H1 (cell line): ENCODE results near the gene CHCHD6. TPM values are rescaled to one million over a fixed set of nuclear protein-coding genes. Genes with fewer than 3 reads are reported as not detected.

ENCODE experiments used
- CTCF ChIA-PET: fragments of 300-600 bp; sonication (Branson Sonifier 250); formaldehyde crosslinking; loops from one replicate; lab custom pipeline; 2021; ENCODE audit not compliant: partially characterized antibody; lab: Charles Lee
- POLR2A ChIA-PET: fragments of 300-600 bp; sonication (Branson Sonifier 250); formaldehyde crosslinking; loops from one replicate; lab custom pipeline; 2021; ENCODE audit warnings: inconsistent platforms; ENCODE audit not compliant: partially characterized antibody; lab: Charles Lee
- DNase-seq, 2 experiments: peaks; one replicate each; pipeline versions ENCODE4 v3.0.0 to v3.0.0-alpha.2; 2010 to 2022; ENCODE audit warnings: low spot score in 2 of 2, low read depth in 1 of 2, mixed read lengths in 1 of 2
- FAIRE-seq: peaks from 2 replicates; lab custom pipeline; 2011; peaks lifted over from hg19 to GRCh38; lab: Jason Lieb, UNC
- H2AFZ ChIP-seq: 2 replicates; pipeline ENCODE4 v1.8.1; 2012; ENCODE audit warnings: low read length, inconsistent platforms
- H2AK5ac ChIP-seq: 2 replicates; pipeline ENCODE4 v1.6.1; 2013; ENCODE audit warnings: low read depth, low read length
- H2BK120ac ChIP-seq: replicated peaks from 2 replicates; pipeline ENCODE3; 2013; ENCODE audit warnings: low read depth, low read length, inconsistent platforms
- H2BK12ac ChIP-seq: 2 replicates; pipeline ENCODE4 v1.6.1; 2013; ENCODE audit warnings: low read depth, low read length
- H2BK15ac ChIP-seq: 2 replicates; pipeline ENCODE4 v1.6.1; 2013; ENCODE audit warnings: low read length
- H2BK20ac ChIP-seq: 2 replicates; pipeline ENCODE4 v1.6.1; 2013; ENCODE audit warnings: low read length
- H2BK5ac ChIP-seq: 2 replicates; pipeline ENCODE4 v1.6.1; 2013; ENCODE audit warnings: low read depth, low read length
- H3K14ac ChIP-seq: 2 replicates; pipeline ENCODE4 v1.6.1; 2013; ENCODE audit warnings: inconsistent platforms; ENCODE audit not compliant: insufficient read length
- H3K18ac ChIP-seq: 2 replicates; pipeline ENCODE4 v1.6.1; 2013; ENCODE audit warnings: low read length; ENCODE audit errors: extremely low read depth
- H3K23ac ChIP-seq: 2 replicates; pipeline ENCODE4 v1.6.1; 2013; ENCODE audit warnings: inconsistent platforms; ENCODE audit not compliant: insufficient read length
- H3K23me2 ChIP-seq: 2 replicates; pipeline ENCODE4 v1.6.1; 2013; ENCODE audit warnings: low read depth, low read length
- H3K27ac ChIP-seq: 2 replicates; pipeline ENCODE4 v1.6.1; 2011; ENCODE audit warnings: low read depth, low read length, inconsistent platforms
- H3K27me3 ChIP-seq, 4 experiments: replicated peaks in 1 of 4; 1 replicate in 1 of 4; 2 replicates in 3 of 4; pipeline versions ENCODE4 v1.6.1 to v1.8.1; 2011 to 2013; ENCODE audit warnings: low read length in 3 of 4, mild to moderate bottlenecking in 3 of 4, inconsistent platforms in 2 of 4, mixed read lengths in 2 of 4, moderate library complexity in 1 of 4; ENCODE audit not compliant: control insufficient read depth in 3 of 4, insufficient read depth in 3 of 4; ENCODE audit errors: extremely low read depth in 1 of 4
- H3K36me3 ChIP-seq, 4 experiments: 2 replicates each; pipeline versions ENCODE4 v1.6.1 to v1.8.1; 2011 to 2013; ENCODE audit warnings: mild to moderate bottlenecking in 4 of 4, low read length in 3 of 4, moderate library complexity in 2 of 4, control low read depth in 1 of 4, inconsistent platforms in 1 of 4; ENCODE audit not compliant: insufficient read depth in 4 of 4, control insufficient read depth in 2 of 4
- H3K4ac ChIP-seq: replicated peaks from 2 replicates; pipeline ENCODE3; 2013; ENCODE audit warnings: low read length, low read depth, mixed read lengths, inconsistent platforms; ENCODE audit not compliant: insufficient read length
- H3K4me1 ChIP-seq, 4 experiments: replicated peaks in 1 of 4; 1 replicate in 1 of 4; 2 replicates in 3 of 4; pipeline versions ENCODE4 v1.6.1 to v1.8.1; 2011 to 2013; ENCODE audit warnings: low read length in 3 of 4, inconsistent platforms in 2 of 4, mixed read lengths in 1 of 4; ENCODE audit not compliant: insufficient read depth in 4 of 4, control insufficient read depth in 3 of 4
- H3K4me2 ChIP-seq, 2 experiments: 2 replicates each; pipeline versions ENCODE4 v1.6.1 to v1.8.1; 2011 to 2013; ENCODE audit warnings: low read depth in 2 of 2, low read length in 2 of 2, control low read depth in 1 of 2, inconsistent platforms in 1 of 2, mild to moderate bottlenecking in 1 of 2; ENCODE audit not compliant: insufficient read depth in 1 of 2
- H3K4me3 ChIP-seq, 4 experiments: fragments of 200-600, 300-600 bp in 1 of 4; sonication (generic), shearing (Covaris generic), sonication (Bioruptor Twin) in 1 of 4; 2 replicates each; pipeline versions ENCODE4 v1.5.1 to v1.8.1; 2011 to 2016; ENCODE audit warnings: low read length in 4 of 4, low read depth in 3 of 4, control low read depth in 2 of 4, inconsistent platforms in 2 of 4, mild to moderate bottlenecking in 2 of 4, mixed read lengths in 1 of 4, moderate library complexity in 1 of 4; ENCODE audit not compliant: insufficient read depth in 2 of 4; ENCODE audit errors: extremely low read depth in 1 of 4
- H3K56ac ChIP-seq: replicated peaks from 2 replicates; pipeline ENCODE3; 2013; ENCODE audit warnings: low read depth, mild to moderate bottlenecking, mixed read lengths, low read length, inconsistent platforms; ENCODE audit not compliant: insufficient read length
- H3K79me1 ChIP-seq: 2 replicates; pipeline ENCODE4 v1.6.1; 2013; ENCODE audit warnings: low read depth, low read length, control low read depth
- H3K79me2 ChIP-seq, 2 experiments: 2 replicates each; pipeline versions ENCODE4 v1.6.1 to v1.8.1; 2012 to 2013; ENCODE audit warnings: low read length in 2 of 2, mild to moderate bottlenecking in 2 of 2, inconsistent platforms in 1 of 2; ENCODE audit not compliant: insufficient read depth in 2 of 2, control insufficient read depth in 1 of 2
- H3K9ac ChIP-seq, 4 experiments: replicated peaks in 1 of 4; 1 replicate in 1 of 4; 2 replicates in 3 of 4; pipeline versions ENCODE4 v1.6.1 to v1.8.1; 2011 to 2013; ENCODE audit warnings: low read depth in 3 of 4, low read length in 3 of 4, control low read depth in 2 of 4, mild to moderate bottlenecking in 2 of 4, moderate library complexity in 2 of 4, inconsistent platforms in 1 of 4; ENCODE audit errors: extremely low read depth in 1 of 4
- H3K9me3 ChIP-seq, 2 experiments: 2 replicates each; pipeline versions ENCODE4 v1.6.1 to v1.8.1; 2012 to 2013; ENCODE audit warnings: mild to moderate bottlenecking in 2 of 2, moderate library complexity in 2 of 2, control low read depth in 1 of 2, inconsistent platforms in 1 of 2, low read depth in 1 of 2, low read length in 1 of 2, mixed read lengths in 1 of 2; ENCODE audit not compliant: insufficient read depth in 2 of 2
- H4K20me1 ChIP-seq, 2 experiments: replicated peaks in 1 of 2; 2 replicates each; pipeline versions ENCODE3 to v1.8.1; 2011 to 2013; ENCODE audit warnings: inconsistent platforms in 2 of 2, low read length in 2 of 2, mild to moderate bottlenecking in 1 of 2; ENCODE audit not compliant: insufficient read depth in 2 of 2, control insufficient read depth in 1 of 2
- H4K5ac ChIP-seq: 2 replicates; pipeline ENCODE4 v1.6.1; 2013; ENCODE audit warnings: low read length, low read depth, mixed read lengths, inconsistent platforms; ENCODE audit not compliant: insufficient read length
- H4K8ac ChIP-seq: 2 replicates; pipeline ENCODE4 v1.8.0; 2013; ENCODE audit warnings: mild to moderate bottlenecking, moderate library complexity, low read length, inconsistent platforms; ENCODE audit not compliant: insufficient read depth; ENCODE audit errors: extremely low read depth
- H4K91ac ChIP-seq: replicated peaks from 2 replicates; pipeline ENCODE3; 2013; ENCODE audit warnings: low read length, mixed read lengths, inconsistent platforms; ENCODE audit not compliant: insufficient read length
- CTCF ChIP-seq, 3 experiments: IDR thresholded peaks; 1 replicate in 2 of 3; 2 replicates in 1 of 3; pipeline versions ENCODE4 v1.5.1 to v1.6.1; 2011; ENCODE audit warnings: low read length in 3 of 3, mild to moderate bottlenecking in 3 of 3, inconsistent platforms in 2 of 3, low read depth in 1 of 3, moderate library complexity in 1 of 3; ENCODE audit not compliant: insufficient read depth in 1 of 3; ENCODE audit errors: control extremely low read depth in 1 of 3
- RFX5 ChIP-seq: IDR thresholded peaks from 2 replicates; pipeline ENCODE4 v1.6.1; 2011; ENCODE audit warnings: low read depth, low read length, improper control_type of control experiment, borderline replicate concordance
- WGBS, 2 experiments: shearing (Covaris generic) in 1 of 2; methylation state at CpG; one replicate each; pipeline versions ENCODE4 v1.1.6 to v1.1.7; 2013 to 2015; ENCODE audit warnings: low lambda C conversion rate in 2 of 2, mixed read lengths in 2 of 2, inconsistent platforms in 1 of 2, low coverage in 1 of 2, missing lambda C conversion rate in 1 of 2; ENCODE audit not compliant: insufficient replicate concordance in 2 of 2, insufficient coverage in 1 of 2, insufficient read length in 1 of 2; ENCODE audit errors: extremely low coverage in 1 of 2, missing lambda C conversion rate in 1 of 2; 5-methylcytosine and 5-hydroxymethylcytosine counted together
- polyA plus RNA-seq, 7 experiments: library from polyadenylated mRNA; depleted of rRNA in 3 of 7; stranded (reverse) in 5 of 7; unstranded in 2 of 7; fragments of >200 nt in 5 of 7; fragments of 200-250 nt in 2 of 7; gene quantifications; 1 replicate in 5 of 7; 2 replicates in 1 of 7; 4 replicates in 1 of 7; pipeline versions ENCODE4 v1.2.1 to v1.2.3, GENCODE V29; 2011 to 2013; ENCODE audit warnings: missing spikeins in 2 of 7, mixed read lengths in 2 of 7
- total RNA-seq: library from RNA; stranded (reverse); fragmentation: NEBNext Ultra II Directional; extraction: Animal tissue kit (Norgen Biotek cat#: 25700); gene quantifications from 2 replicates; pipeline ENCODE4 v1.2.1, GENCODE V29; 2021

CHCHD6 gene
- total and polyA plus RNA-seq, 2 of the 8 experiments (the other 6 are each of a cell fraction or from before 2014, with no cell fraction given): 32.4 to 37.6 TPM

GRCh38 chr3:126693921-126694320, 10.1 kb upstream of the CHCHD6 start:
- no peak overlapping the region for H3K4ac ChIP-seq
- 88% methylated on average over 3 of the region's 3 CpGs; no CpG with 5 or more reads in 1 of the 2 experiments for WGBS, 2 experiments
- H2BK12ac ChIP-seq: no peak overlapping the region
- H3K14ac ChIP-seq: no peak overlapping the region
- no peaks in the 10 kb centered on the region for H3K79me2 ChIP-seq
- H2BK20ac ChIP-seq: no peak overlapping the region
- no peak overlapping the region for H2AK5ac ChIP-seq
- DNase-seq (no peak), FAIRE-seq (no peak)
- H3K23me2 ChIP-seq: no peaks in the 10 kb centered on the region; the same call in 1 of the 2 replicates
- no peak overlapping the region for H3K56ac ChIP-seq
- H3K79me1 ChIP-seq: no peaks in the 10 kb centered on the region
- H3K23ac ChIP-seq: no peak overlapping the region
- H4K5ac ChIP-seq: no peak overlapping the region
- no peaks in the 10 kb centered on the region; a peak in 1 of 4 replicates for H3K9me3 ChIP-seq
- no peak overlapping the region for H3K18ac ChIP-seq
- H3K9ac ChIP-seq: no peak overlapping the region
- CTCF ChIA-PET: interaction anchor here (1.0 to 3.6 kb wide), 5 partner anchors 9 to 74 kb away, joined by 3 to 19 read pairs (median 4); partner anchors contain the start of gene CHCHD6
- no peak overlapping the region for H3K4me2 ChIP-seq
- H2BK5ac ChIP-seq: no peak overlapping the region
- H3K4me3 ChIP-seq: no peak overlapping the region
- H3K36me3 ChIP-seq: no peaks in the 10 kb centered on the region
- H3K4me1 ChIP-seq: peaks cover 0 to 2% (median 0%) of the 10 kb centered on the region in 4 experiments; a peak in 1 of 7 replicates
- H3K27ac ChIP-seq: no peak overlapping the region
- TF ChIP-seq CTCF (IDR thresholded peaks at IDR 0.05; ENCODE audit: control extremely low read depth in 1 of 3, insufficient read depth in 1 of 3, low read depth in 1 of 3, low read length in 3 of 3): no peak
- no peak for TF ChIP-seq RFX5
- POLR2A ChIA-PET: no interaction called here
- no peak overlapping the region for H4K91ac ChIP-seq
- no peak overlapping the region for H2AFZ ChIP-seq
- no peak overlapping the region for H2BK120ac ChIP-seq
- H3K27me3 ChIP-seq: no peaks in the 10 kb centered on the region
- no peak overlapping the region for H2BK15ac ChIP-seq
- no peak overlapping the region for H4K8ac ChIP-seq
- no peaks in the 10 kb centered on the region for H4K20me1 ChIP-seq
